ENCODE results near the gene GPD1.

GRCh38 chr12:50077099-50077498 is 26.7 kb upstream of the GPD1 start:
- TF ChIP-seq, protein P1, sequence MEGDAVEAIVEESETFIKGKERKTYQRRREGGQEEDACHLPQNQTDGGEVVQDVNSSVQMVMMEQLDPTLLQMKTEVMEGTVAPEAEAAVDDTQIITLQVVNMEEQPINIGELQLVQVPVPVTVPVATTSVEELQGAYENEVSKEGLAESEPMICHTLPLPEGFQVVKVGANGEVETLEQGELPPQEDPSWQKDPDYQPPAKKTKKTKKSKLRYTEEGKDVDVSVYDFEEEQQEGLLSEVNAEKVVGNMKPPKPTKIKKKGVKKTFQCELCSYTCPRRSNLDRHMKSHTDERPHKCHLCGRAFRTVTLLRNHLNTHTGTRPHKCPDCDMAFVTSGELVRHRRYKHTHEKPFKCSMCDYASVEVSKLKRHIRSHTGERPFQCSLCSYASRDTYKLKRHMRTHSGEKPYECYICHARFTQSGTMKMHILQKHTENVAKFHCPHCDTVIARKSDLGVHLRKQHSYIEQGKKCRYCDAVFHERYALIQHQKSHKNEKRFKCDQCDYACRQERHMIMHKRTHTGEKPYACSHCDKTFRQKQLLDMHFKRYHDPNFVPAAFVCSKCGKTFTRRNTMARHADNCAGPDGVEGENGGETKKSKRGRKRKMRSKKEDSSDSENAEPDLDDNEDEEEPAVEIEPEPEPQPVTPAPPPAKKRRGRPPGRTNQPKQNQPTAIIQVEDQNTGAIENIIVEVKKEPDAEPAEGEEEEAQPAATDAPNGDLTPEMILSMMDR (IDR thresholded peaks at IDR 0.05): no peak
- TF ChIP-seq POLR2A (IDR thresholded peaks at IDR 0.05): no peak
